Astrocyte (in vitro differentiated cells and primary cell): ENCODE measurements around the gene FKBP10. TPM values are rescaled to one million over a fixed set of nuclear protein-coding genes. Genes with fewer than 3 reads are reported as not detected.

Source experiments
- DNase-seq: peaks from one replicate; pipeline ENCODE4 v3.0.0-alpha.2; 2010; ENCODE audit warnings: low read depth
- FAIRE-seq: peaks from 2 replicates; lab custom pipeline; 2011; peaks lifted over from hg19 to GRCh38; lab: Jason Lieb, UNC
- H2AFZ ChIP-seq: 2 replicates; pipeline ENCODE4 v1.6.0; 2012; ENCODE audit warnings: low read depth, low read length, inconsistent platforms
- H3K27ac ChIP-seq: 2 replicates; pipeline ENCODE4 v1.5.1; 2011; ENCODE audit warnings: low read depth, low read length, inconsistent platforms
- H3K27me3 ChIP-seq: 2 replicates; pipeline ENCODE4 v1.6.0; 2011; ENCODE audit warnings: low read length, inconsistent platforms; ENCODE audit not compliant: insufficient read depth
- H3K36me3 ChIP-seq: 2 replicates; pipeline ENCODE4 v1.5.1; 2011; ENCODE audit warnings: low read length, inconsistent platforms; ENCODE audit not compliant: insufficient read depth
- H3K4me1 ChIP-seq: 2 replicates; pipeline ENCODE4 v1.5.1; 2011; ENCODE audit warnings: low read length, inconsistent platforms; ENCODE audit not compliant: insufficient read depth
- H3K4me2 ChIP-seq: 2 replicates; pipeline ENCODE4 v1.6.0; 2012; ENCODE audit warnings: low read length, inconsistent platforms
- H3K4me3 ChIP-seq: 2 replicates; pipeline ENCODE4 v1.5.1; 2011; ENCODE audit warnings: low read depth, mild to moderate bottlenecking, low read length, inconsistent platforms; ENCODE audit not compliant: insufficient read depth
- H3K79me2 ChIP-seq: 2 replicates; pipeline ENCODE4 v1.6.0; 2012; ENCODE audit warnings: mild to moderate bottlenecking, low read length, inconsistent platforms; ENCODE audit not compliant: insufficient read depth
- H3K9ac ChIP-seq: 2 replicates; pipeline ENCODE4 v1.6.0; 2012; ENCODE audit warnings: mild to moderate bottlenecking, low read length, inconsistent platforms
- H3K9me3 ChIP-seq: 2 replicates; pipeline ENCODE4 v1.5.1; 2012; ENCODE audit warnings: low read depth, mild to moderate bottlenecking, low read length, inconsistent platforms; ENCODE audit not compliant: insufficient read depth
- H4K20me1 ChIP-seq: 2 replicates; pipeline ENCODE4 v1.6.0; 2012; ENCODE audit warnings: low read length, inconsistent platforms; ENCODE audit not compliant: insufficient read depth
- H3K27ac Mint-ChIP-seq: one replicate; pipeline ENCODE4 v1.8.0; 2021; ENCODE audit warnings: mild to moderate bottlenecking, mixed read lengths; ENCODE audit not compliant: unreplicated experiment
- H3K27me3 Mint-ChIP-seq: one replicate; pipeline ENCODE4 v1.8.0; 2021; ENCODE audit warnings: low read depth, mixed read lengths; ENCODE audit not compliant: unreplicated experiment
- H3K36me3 Mint-ChIP-seq: one replicate; pipeline ENCODE4 v1.8.0; 2021; ENCODE audit warnings: low read depth, mixed read lengths; ENCODE audit not compliant: unreplicated experiment
- H3K4me1 Mint-ChIP-seq: one replicate; pipeline ENCODE4 v1.8.0; 2021; ENCODE audit warnings: low read depth, mixed read lengths; ENCODE audit not compliant: unreplicated experiment
- H3K4me3 Mint-ChIP-seq: one replicate; pipeline ENCODE4 v1.8.0; 2021; ENCODE audit warnings: mild to moderate bottlenecking, moderate library complexity, mixed read lengths; ENCODE audit not compliant: unreplicated experiment
- H3K9me3 Mint-ChIP-seq: one replicate; pipeline ENCODE4 v1.8.0; 2021; ENCODE audit warnings: mild to moderate bottlenecking, mixed read lengths; ENCODE audit not compliant: unreplicated experiment
- EZH2 ChIP-seq: IDR thresholded peaks from 2 replicates; pipeline ENCODE4 v1.6.1; 2012; ENCODE audit warnings: mild to moderate bottlenecking, low read length, inconsistent platforms; ENCODE audit not compliant: insufficient read depth
- total RNA-seq: library from RNA; stranded (reverse); gene quantifications from 2 replicates; pipeline ENCODE4 v1.2.1, GENCODE V29; 2021
- TF ChIP-seq, protein P1 (sequence below): IDR thresholded peaks from 2 replicates; pipeline ENCODE4 v1.5.1; 2011; ENCODE audit warnings: low read depth, mild to moderate bottlenecking, inconsistent platforms, low read length, moderate library complexity; ENCODE audit not compliant: insufficient read depth

The FKBP10 gene
- total RNA-seq, 1 donor from 2014 or later: 446 TPM

DNA sequence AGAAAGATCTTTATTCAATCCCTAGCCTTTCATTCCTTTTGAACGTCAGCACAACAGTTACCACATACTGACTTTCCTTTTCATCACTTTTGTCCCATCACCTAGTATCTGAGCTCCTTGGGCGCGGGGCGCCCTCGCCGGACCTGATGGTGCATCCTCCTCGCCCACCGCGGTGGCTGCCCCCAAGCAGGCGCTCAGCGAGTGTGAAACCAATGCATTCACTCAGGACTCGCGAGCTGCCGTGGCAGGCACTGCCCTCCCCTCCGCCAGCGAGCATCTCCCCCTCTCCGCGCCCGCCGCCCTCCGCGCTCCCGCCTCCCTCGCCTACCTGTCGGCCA is 51.7 kb downstream of the FKBP10 start:
- Histone ChIP-seq H3K36me3 (peaks cover 26% of the 10 kb centered on the region), H3K4me2 (peak overlapping the region; percentile 87), H3K4me3 (peak overlapping the region; percentile 80), H3K9ac (peak overlapping the region; percentile 89), H3K27ac (peak overlapping the region; percentile 65), H4K20me1 (peaks cover 57% of the 10 kb centered on the region), H3K79me2 (peaks cover 52% of the 10 kb centered on the region), H3K9me3 (no peaks in the 10 kb centered on the region), H3K4me1 (peaks cover 10% of the 10 kb centered on the region), H2AFZ (peak overlapping the region; percentile 77), H3K27me3 (no peaks in the 10 kb centered on the region)
- Mint-ChIP-seq H3K4me3 (no peak overlapping the region), H3K27me3 (no peaks in the 10 kb centered on the region), H3K9me3 (no peaks in the 10 kb centered on the region), H3K36me3 (peaks cover 3% of the 10 kb centered on the region), H3K4me1 (peaks cover 3% of the 10 kb centered on the region), H3K27ac (no peak overlapping the region)
- FAIRE-seq: no peak
- no peak for DNase-seq
- TF ChIP-seq, protein P1, sequence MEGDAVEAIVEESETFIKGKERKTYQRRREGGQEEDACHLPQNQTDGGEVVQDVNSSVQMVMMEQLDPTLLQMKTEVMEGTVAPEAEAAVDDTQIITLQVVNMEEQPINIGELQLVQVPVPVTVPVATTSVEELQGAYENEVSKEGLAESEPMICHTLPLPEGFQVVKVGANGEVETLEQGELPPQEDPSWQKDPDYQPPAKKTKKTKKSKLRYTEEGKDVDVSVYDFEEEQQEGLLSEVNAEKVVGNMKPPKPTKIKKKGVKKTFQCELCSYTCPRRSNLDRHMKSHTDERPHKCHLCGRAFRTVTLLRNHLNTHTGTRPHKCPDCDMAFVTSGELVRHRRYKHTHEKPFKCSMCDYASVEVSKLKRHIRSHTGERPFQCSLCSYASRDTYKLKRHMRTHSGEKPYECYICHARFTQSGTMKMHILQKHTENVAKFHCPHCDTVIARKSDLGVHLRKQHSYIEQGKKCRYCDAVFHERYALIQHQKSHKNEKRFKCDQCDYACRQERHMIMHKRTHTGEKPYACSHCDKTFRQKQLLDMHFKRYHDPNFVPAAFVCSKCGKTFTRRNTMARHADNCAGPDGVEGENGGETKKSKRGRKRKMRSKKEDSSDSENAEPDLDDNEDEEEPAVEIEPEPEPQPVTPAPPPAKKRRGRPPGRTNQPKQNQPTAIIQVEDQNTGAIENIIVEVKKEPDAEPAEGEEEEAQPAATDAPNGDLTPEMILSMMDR: no peak
- no peak for TF ChIP-seq EZH2

DNA sequence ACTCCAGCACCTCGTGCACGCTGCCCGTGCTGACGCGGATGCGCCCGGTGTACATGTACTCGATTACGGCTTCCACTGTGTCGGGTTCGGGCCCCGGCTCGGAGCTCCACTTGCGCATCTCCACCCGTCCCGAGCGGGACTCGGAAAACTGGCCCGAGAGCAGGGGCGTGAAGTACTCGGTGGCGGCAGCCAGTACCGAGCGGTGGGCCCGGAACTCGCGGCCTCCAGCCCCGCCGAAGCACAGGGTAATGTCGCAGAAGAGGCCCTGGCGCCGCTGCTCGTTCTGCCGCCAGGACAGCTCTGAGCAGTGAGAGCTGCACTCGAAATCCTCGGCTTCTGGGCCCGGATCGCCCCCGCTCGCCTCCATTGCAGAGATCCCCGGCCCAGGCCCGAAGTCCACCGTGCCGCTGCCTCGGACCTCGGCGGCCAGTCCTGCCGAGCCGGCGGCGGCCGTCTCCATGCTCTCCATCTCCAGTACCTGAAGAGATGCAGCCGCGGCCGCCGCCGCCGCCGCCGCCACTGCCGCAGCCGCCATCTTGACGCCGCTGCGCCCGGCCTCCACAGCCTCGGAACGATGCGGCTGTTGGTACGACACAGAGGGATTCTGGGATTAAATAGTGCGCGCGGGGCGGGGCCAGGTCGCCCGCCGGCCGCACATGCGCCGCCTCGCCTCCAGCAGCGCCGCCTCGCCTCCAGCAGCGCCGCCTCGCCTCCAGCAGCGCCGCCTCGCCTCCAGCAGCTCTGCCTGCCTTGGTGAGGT is 52.2 kb downstream of the FKBP10 start, which contains the start of gene KLHL11:
TSS of gene KLHL11 (minus strand) at position 588 of the 760 bp plus-strand sequence. CDS start at position 535, 53 bp downstream.
- peaks cover 57% of the 10 kb centered on the region for H4K20me1 ChIP-seq
- H2AFZ ChIP-seq: peak within 1 kb of the TSS; percentile 77
- peak within 1 kb of the TSS; percentile 77 for H3K4me3 Mint-ChIP-seq

More for the DNA sequence above, 52.2 kb downstream of the FKBP10 start, which contains the start of gene KLHL11:
- Histone ChIP-seq H3K4me2 (peak within 1 kb of the TSS; percentile 87), H3K27me3 (no peaks in the 10 kb centered on the region), H3K9ac (peak within 1 kb of the TSS; percentile 89), H3K4me1 (peaks cover 10% of the 10 kb centered on the region), H3K9me3 (no peaks in the 10 kb centered on the region), H3K27ac (peak within 1 kb of the TSS; percentile 65), H3K79me2 (peaks cover 46% of the 10 kb centered on the region), H3K36me3 (peaks cover 31% of the 10 kb centered on the region), H3K4me3 (peak within 1 kb of the TSS; percentile 80)
- no peak for FAIRE-seq
- no peaks in the 10 kb centered on the region for H3K9me3 Mint-ChIP-seq
- H3K36me3 Mint-ChIP-seq: peaks cover 7% of the 10 kb centered on the region
- no peak within 1 kb of the TSS for H3K27ac Mint-ChIP-seq
- no peaks in the 10 kb centered on the region for H3K27me3 Mint-ChIP-seq
- H3K4me1 Mint-ChIP-seq: peaks cover 3% of the 10 kb centered on the region
- TF ChIP-seq, protein P1: no peak
- no peak for TF ChIP-seq EZH2
- DNase-seq: peak; percentile 78
